Measurements from ENCODE around the gene SLC6A8. TPM values are rescaled to one million over a fixed set of nuclear protein-coding genes. Genes with fewer than 3 reads are reported as not detected.
A peak's percentile ranks its signal among the peaks of the same experiment; 100 is the strongest.

SLC6A8 gene
- total and polyA plus RNA-seq, 3 experiments from 2014 or later, result 0.12 to 1.2 (median 1.0) TPM

DNA sequence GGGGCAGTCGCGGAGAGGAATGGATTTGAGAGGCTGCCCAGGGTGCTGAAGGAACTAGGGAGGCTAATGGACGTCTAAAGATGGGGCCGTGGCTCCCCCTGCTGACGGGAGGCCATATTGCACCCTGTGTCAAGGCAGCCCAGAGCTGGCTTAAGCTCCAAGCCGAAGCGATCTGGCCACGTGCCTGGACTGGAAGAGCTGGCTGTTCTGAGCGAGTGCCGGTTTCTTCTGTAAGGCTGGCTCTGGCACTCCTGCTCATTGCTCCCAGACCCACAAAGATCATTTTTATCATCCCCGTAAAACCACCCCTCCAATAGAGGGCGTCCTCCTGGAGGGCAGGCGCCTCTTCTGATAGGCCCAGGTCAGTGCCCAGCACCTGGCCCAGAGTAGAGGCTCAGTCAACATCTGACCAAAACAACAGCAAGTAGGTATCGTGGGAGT is 19.8 kb upstream of the SLC6A8 start:
- no peaks in the 10 kb centered on the region for H3K36me3 Mint-ChIP-seq
- POLR2A ChIA-PET, result no interaction called here
- no peak overlapping the region for H3K4me3 ChIP-seq (ENCODE audit: low read length)

DNA sequence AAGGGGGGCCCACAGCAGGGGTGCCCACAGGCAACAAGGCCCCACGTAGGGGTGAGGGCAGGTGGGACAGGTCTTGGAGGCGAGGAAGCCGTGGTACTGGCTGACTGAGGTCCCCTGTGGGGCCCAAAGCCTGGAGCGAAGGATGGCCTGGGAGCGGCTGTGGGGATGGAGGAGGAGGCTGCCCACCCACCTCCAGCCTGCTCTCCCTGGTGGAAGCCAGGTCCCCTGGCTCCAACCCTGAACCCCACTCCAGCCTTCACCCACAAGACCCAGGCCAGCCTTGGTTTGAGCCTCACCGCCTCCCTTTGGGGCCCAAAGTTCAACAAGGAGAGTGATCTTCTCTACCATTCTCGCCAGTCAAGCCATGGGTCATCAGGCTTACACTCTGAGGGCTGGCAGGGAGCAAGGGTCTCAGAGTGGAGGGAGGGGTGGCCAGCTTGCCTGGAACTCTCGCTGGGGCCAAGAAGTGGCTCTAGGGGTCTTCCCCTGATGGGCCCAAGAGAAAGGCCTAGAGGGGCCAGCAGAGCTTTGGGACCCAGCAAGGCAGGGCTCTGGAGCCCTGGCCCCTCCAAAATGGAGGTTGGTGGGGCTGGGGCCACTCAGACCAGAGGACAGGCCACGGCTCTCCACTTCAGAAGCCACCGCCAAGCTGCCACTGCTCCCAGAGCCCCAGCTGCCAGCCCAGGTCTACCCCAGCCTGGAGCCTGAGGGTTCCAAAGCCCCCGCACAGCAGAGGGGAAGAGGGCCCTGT is 19.1 kb upstream of the SLC6A8 start:
- no peak overlapping the region for H3K27ac Mint-ChIP-seq
- CTCF ChIA-PET, result interaction anchor here (0.9 to 6.2 kb wide), 16 partner anchors 11 to 727 kb away, joined by 3 to 59 read pairs (median 4); no protein-coding TSS in a partner anchor
- no peak overlapping the region for H3K4me3 Mint-ChIP-seq
- H3K9me3 Mint-ChIP-seq, result no peaks in the 10 kb centered on the region
- peaks cover 7 to 12% (median 8%) of the 10 kb centered on the region in 3 donors for H3K4me1 Mint-ChIP-seq
- H3K36me3 ChIP-seq (ENCODE audit: insufficient read depth, low read length), result no peaks in the 10 kb centered on the region
- peaks cover 9 to 13% of the 10 kb centered on the region in 2 donors for H3K27me3 Mint-ChIP-seq
- H3K36me3 Mint-ChIP-seq, result no peaks in the 10 kb centered on the region
- no peak for DNase-seq
- no peaks in the 10 kb centered on the region for H3K27me3 ChIP-seq (ENCODE audit: insufficient read depth, low read length, poor library complexity, severe bottlenecking)
- H3K4me1 ChIP-seq (ENCODE audit: insufficient read depth, low read length), result no peaks in the 10 kb centered on the region
- POLR2A ChIA-PET, result no interaction called here
- no peaks in the 10 kb centered on the region for H3K9me3 ChIP-seq (ENCODE audit: low read length)
- H3K27ac ChIP-seq (ENCODE audit: low read depth, low read length), result no peak overlapping the region
- H3K4me3 ChIP-seq (ENCODE audit: low read length), result no peak overlapping the region

More for the DNA sequence above, 19.8 kb upstream of the SLC6A8 start:
- H3K27me3 ChIP-seq (ENCODE audit: insufficient read depth, low read length, poor library complexity, severe bottlenecking), result no peaks in the 10 kb centered on the region
- H3K9me3 Mint-ChIP-seq, result no peaks in the 10 kb centered on the region
- H3K27ac Mint-ChIP-seq, result peak overlapping the region in 3 of 8 donors; percentile 29 to 52 (median 29)
- DNase-seq, result peak; percentile 58 to 77 (median 64)
- no peaks in the 10 kb centered on the region for H3K4me1 ChIP-seq (ENCODE audit: insufficient read depth, low read length)
- no peaks in the 10 kb centered on the region for H3K9me3 ChIP-seq (ENCODE audit: low read length)
- H3K36me3 ChIP-seq (ENCODE audit: insufficient read depth, low read length), result no peaks in the 10 kb centered on the region
- peaks cover 7 to 9% (median 8%) of the 10 kb centered on the region in 3 donors for H3K4me1 Mint-ChIP-seq
- H3K27me3 Mint-ChIP-seq, result peaks cover 7 to 13% of the 10 kb centered on the region in 2 donors
- no peak overlapping the region for H3K27ac ChIP-seq (ENCODE audit: low read depth, low read length)
- CTCF ChIA-PET, result interaction anchor here (0.9 to 6.2 kb wide), 16 partner anchors 11 to 726 kb away, joined by 3 to 59 read pairs (median 4); no protein-coding TSS in a partner anchor
- peak overlapping the region in 6 of 7 donors; percentile 52 to 79 (median 69) for H3K4me3 Mint-ChIP-seq

DNA sequence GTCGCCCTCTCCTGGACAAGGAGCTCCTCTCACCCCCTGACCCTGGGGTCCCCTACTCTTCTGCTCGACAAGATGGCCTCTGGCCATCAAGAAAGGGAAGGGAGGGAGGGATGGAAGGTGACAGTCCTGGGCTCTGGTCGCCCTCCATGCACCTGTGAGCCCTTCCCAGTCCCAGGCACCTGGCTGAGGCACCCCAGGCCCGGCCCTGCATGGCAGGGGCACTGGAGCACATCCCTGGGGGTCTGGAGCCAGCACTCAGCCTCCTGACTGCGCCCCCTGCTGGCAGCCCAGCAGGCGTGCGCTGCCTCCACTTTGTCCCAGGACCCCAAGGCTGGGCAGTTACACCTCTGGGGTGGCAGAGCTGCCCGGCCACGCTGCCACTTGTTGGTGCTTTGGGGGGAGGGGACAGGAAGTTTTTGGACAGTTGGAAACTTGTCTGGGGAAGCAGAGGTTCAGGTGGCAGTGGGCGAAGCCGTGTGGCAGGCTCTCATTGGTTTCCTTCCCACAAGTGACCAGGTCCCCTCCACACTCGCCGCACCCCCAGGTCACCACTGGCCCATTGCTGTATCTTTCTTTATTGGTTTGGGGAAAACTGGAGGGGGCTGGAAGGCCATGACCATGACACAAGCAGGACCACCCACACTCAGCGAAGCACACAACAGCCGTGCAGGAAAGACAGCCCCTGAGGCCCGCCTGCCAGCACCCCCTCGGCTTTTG is 18.4 kb upstream of the SLC6A8 start:
- Mint-ChIP-seq H3K4me3 (no peak overlapping the region), H3K9me3 (no peaks in the 10 kb centered on the region), H3K27ac (no peak overlapping the region), H3K36me3 (no peaks in the 10 kb centered on the region), H3K27me3 (peaks cover 13 to 16% of the 10 kb centered on the region in 2 donors), H3K4me1 (peaks cover 7 to 15% (median 8%) of the 10 kb centered on the region in 3 donors)
- Histone ChIP-seq H3K27me3 (ENCODE audit: insufficient read depth, low read length, poor library complexity, severe bottlenecking) (no peaks in the 10 kb centered on the region), H3K9me3 (ENCODE audit: low read length) (no peaks in the 10 kb centered on the region), H3K27ac (ENCODE audit: low read depth, low read length) (no peak overlapping the region), H3K4me3 (ENCODE audit: low read length) (no peak overlapping the region), H3K36me3 (ENCODE audit: insufficient read depth, low read length) (no peaks in the 10 kb centered on the region), H3K4me1 (ENCODE audit: insufficient read depth, low read length) (no peaks in the 10 kb centered on the region)
- ChIA-PET CTCF (interaction anchor here (1.2 to 6.2 kb wide), 10 partner anchors 12 to 637 kb away, joined by 3 to 59 read pairs (median 5); no protein-coding TSS in a partner anchor), POLR2A (no interaction called here)
- peak; percentile 31 to 54 (median 33) for DNase-seq

- Mint-ChIP-seq H3K4me3 (no peak overlapping the region), H3K27ac (no peak overlapping the region), H3K4me1 (peaks cover 8 to 15% (median 9%) of the 10 kb centered on the region in 3 donors), H3K27me3 (peaks cover 19 to 24% of the 10 kb centered on the region in 2 donors), H3K36me3 (no peaks in the 10 kb centered on the region), H3K9me3 (no peaks in the 10 kb centered on the region)
- no peak for DNase-seq
- no peaks in the 10 kb centered on the region for H3K36me3 ChIP-seq (ENCODE audit: insufficient read depth, low read length)
- H3K27ac ChIP-seq (ENCODE audit: low read depth, low read length), result no peak overlapping the region
- H3K4me1 ChIP-seq (ENCODE audit: insufficient read depth, low read length), result no peaks in the 10 kb centered on the region
- no peak overlapping the region for H3K4me3 ChIP-seq (ENCODE audit: low read length)
- no peaks in the 10 kb centered on the region for H3K9me3 ChIP-seq (ENCODE audit: low read length)
- H3K27me3 ChIP-seq (ENCODE audit: insufficient read depth, low read length, poor library complexity, severe bottlenecking), result no peaks in the 10 kb centered on the region
- POLR2A ChIA-PET, result no interaction called here
- CTCF ChIA-PET, result interaction anchor here (1.1 to 6.2 kb wide), 4 partner anchors 8 to 131 kb away, joined by 3 to 59 read pairs (median 14); no protein-coding TSS in a partner anchor
Observed at GRCh38 chrX:153669901-153670731, 17.6 kb upstream of the SLC6A8 start.

GRCh38 chrX:153670748-153671588 is 16.8 kb upstream of the SLC6A8 start:
- Mint-ChIP-seq H3K9me3 (no peaks in the 10 kb centered on the region), H3K4me3 (no peak overlapping the region), H3K4me1 (peaks cover 8 to 15% (median 9%) of the 10 kb centered on the region in 3 donors), H3K36me3 (no peaks in the 10 kb centered on the region), H3K27ac (no peak overlapping the region), H3K27me3 (peaks cover 20 to 27% of the 10 kb centered on the region in 2 donors)
- CTCF ChIA-PET, result interaction anchor here (1.1 to 6.2 kb wide), 3 partner anchors 9 to 131 kb away, joined by 3 to 59 read pairs (median 4); no protein-coding TSS in a partner anchor
- Histone ChIP-seq H3K4me1 (ENCODE audit: insufficient read depth, low read length) (no peaks in the 10 kb centered on the region), H3K27me3 (ENCODE audit: insufficient read depth, low read length, poor library complexity, severe bottlenecking) (no peaks in the 10 kb centered on the region), H3K4me3 (ENCODE audit: low read length) (no peak overlapping the region), H3K9me3 (ENCODE audit: low read length) (no peaks in the 10 kb centered on the region), H3K36me3 (ENCODE audit: insufficient read depth, low read length) (no peaks in the 10 kb centered on the region), H3K27ac (ENCODE audit: low read depth, low read length) (no peak overlapping the region)
- DNase-seq, result no peak
- POLR2A ChIA-PET, result no interaction called here

DNA sequence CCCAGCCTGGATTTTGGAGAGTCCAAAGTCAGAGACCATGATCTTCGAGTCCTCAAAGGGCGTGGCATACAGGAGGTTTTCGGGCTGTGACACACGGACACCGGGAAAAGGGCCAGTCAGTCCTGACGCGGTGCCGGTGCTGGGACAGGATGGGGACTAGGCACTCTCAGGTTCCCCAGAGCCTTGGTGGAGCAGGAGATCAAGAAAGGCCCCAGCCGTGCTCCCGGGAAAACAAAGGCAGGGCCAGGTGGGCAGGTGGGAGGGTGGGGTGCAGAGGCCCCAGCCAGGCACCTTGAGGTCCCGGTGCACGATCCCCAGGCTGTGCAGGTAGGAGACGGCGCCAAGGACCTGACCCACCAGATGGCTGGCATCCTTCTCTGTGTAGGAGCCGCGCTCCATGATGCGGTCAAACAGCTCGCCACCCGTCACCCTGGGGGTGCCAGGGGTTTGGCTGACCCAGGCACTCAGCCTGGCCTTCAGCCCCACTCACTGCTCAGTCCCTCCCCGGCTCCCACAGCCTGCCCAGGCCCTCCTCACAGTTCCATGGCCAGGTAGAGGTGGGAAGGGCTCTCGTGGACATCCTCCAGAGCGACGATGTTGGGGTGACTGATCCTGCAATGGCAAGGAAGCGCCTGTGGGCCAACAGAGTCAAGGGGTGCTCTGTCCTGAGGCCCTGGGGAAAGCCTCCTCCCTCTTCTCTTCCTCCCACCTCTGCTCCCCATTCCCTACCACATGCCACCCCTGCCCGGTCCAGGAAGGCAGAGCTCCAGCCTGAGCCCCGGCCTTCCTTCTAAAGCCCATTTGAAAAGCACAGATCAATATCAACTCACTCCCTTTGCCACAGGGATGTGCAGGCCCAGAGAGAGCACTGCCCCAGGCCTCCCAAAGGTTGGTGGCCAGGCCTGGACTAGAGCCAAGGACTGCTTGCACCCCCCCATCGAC is 15.9 kb upstream of the SLC6A8 start:
- Mint-ChIP-seq H3K36me3 (no peaks in the 10 kb centered on the region), H3K4me3 (peak overlapping the region in 2 of 7 donors; percentile 36 to 39), H3K27ac (no peak overlapping the region), H3K9me3 (no peaks in the 10 kb centered on the region), H3K27me3 (peaks cover 19 to 27% of the 10 kb centered on the region in 2 donors), H3K4me1 (peaks cover 8 to 15% (median 9%) of the 10 kb centered on the region in 3 donors)
- no peak overlapping the region for H3K4me3 ChIP-seq (ENCODE audit: low read length)
- ChIA-PET CTCF (interaction anchor here (1.1 to 1.5 kb wide), 2 partner anchors 10 to 117 kb away, joined by 3 to 4 read pairs; no protein-coding TSS in a partner anchor), POLR2A (no interaction called here)
- no peak overlapping the region for H3K27ac ChIP-seq (ENCODE audit: low read depth, low read length)
- H3K27me3 ChIP-seq (ENCODE audit: insufficient read depth, low read length, poor library complexity, severe bottlenecking), result no peaks in the 10 kb centered on the region
- no peaks in the 10 kb centered on the region for H3K4me1 ChIP-seq (ENCODE audit: insufficient read depth, low read length)
- DNase-seq, result no peak
- H3K36me3 ChIP-seq (ENCODE audit: insufficient read depth, low read length), result no peaks in the 10 kb centered on the region
- H3K9me3 ChIP-seq (ENCODE audit: low read length), result no peaks in the 10 kb centered on the region

Data from CD8-positive, alpha-beta memory T cell (primary cell).